Natural killer cell (primary cell): ENCODE results near the gene ZNF536. TPM values are rescaled to one million over a fixed set of nuclear protein-coding genes. Genes with fewer than 3 reads are reported as not detected.
"Not testable (repeated sequence)": the region's sequence is repeated elsewhere in the genome, so short reads cannot be mapped to it uniquely, and the experiment has no call there.

Experiments used
- ATAC-seq, 3 donors: fragments of 150-1000 bp in 2 of 3; fragments of 200-7000 bp in 1 of 3; cut with Tn5 transposase; 1 replicate in 1 of 3; 2 replicates in 2 of 3; pipeline ENCODE4 v1.10.0; 2021; ENCODE audit warnings: mild to moderate bottlenecking in 2 of 3, moderate library complexity in 2 of 3
- DNase-seq, 2 donors: peaks; one replicate each; pipeline versions ENCODE4 v3.0.0 to v3.0.0-alpha.2; 2013 to 2021; ENCODE audit warnings: mixed read lengths in 1 of 2
- H3K27ac ChIP-seq: one replicate; pipeline ENCODE4 v1.5.1; 2013; ENCODE audit warnings: mild to moderate bottlenecking, low read length
- H3K27me3 ChIP-seq: one replicate; pipeline ENCODE4 v1.6.1; 2013; ENCODE audit warnings: low read length; ENCODE audit not compliant: control insufficient read depth, insufficient read depth
- H3K36me3 ChIP-seq: one replicate; pipeline ENCODE4 v1.6.1; 2013; ENCODE audit warnings: low read length; ENCODE audit not compliant: control insufficient read depth, insufficient read depth
- H3K4me1 ChIP-seq: one replicate; pipeline ENCODE4 v1.6.1; 2013; ENCODE audit warnings: low read length; ENCODE audit not compliant: control insufficient read depth, insufficient read depth
- H3K4me3 ChIP-seq: one replicate; pipeline ENCODE4 v1.5.1; 2013; ENCODE audit warnings: low read length
- H3K9me3 ChIP-seq: one replicate; pipeline ENCODE4 v1.6.1; 2013; ENCODE audit warnings: low read length; ENCODE audit not compliant: control insufficient read depth, insufficient read depth
- H3K27ac Mint-ChIP-seq, 2 donors: one replicate each; pipeline ENCODE4 v1.8.0; 2022; ENCODE audit warnings: mild to moderate bottlenecking in 2 of 2, mixed read lengths in 2 of 2, moderate library complexity in 1 of 2
- H3K27me3 Mint-ChIP-seq, 2 donors: one replicate each; pipeline ENCODE4 v1.8.0; 2022; ENCODE audit warnings: low read depth in 2 of 2, mixed read lengths in 2 of 2
- H3K36me3 Mint-ChIP-seq: one replicate; pipeline ENCODE4 v1.8.0; 2022; ENCODE audit warnings: mixed read lengths
- H3K4me1 Mint-ChIP-seq, 2 donors: one replicate each; pipeline ENCODE4 v1.8.0; 2022; ENCODE audit warnings: mixed read lengths in 2 of 2
- H3K4me3 Mint-ChIP-seq: one replicate; pipeline ENCODE4 v1.8.0; 2022; ENCODE audit warnings: mild to moderate bottlenecking, moderate library complexity, mixed read lengths
- H3K9me3 Mint-ChIP-seq, 2 donors: one replicate each; pipeline ENCODE4 v1.8.0; 2022; ENCODE audit warnings: mixed read lengths in 2 of 2
- WGBS: methylation state at CpG from one replicate; pipeline ENCODE4 v1.1.7; 2013; ENCODE audit warnings: missing lambda C conversion rate; ENCODE audit not compliant: insufficient coverage; 5-methylcytosine and 5-hydroxymethylcytosine counted together
- intact Hi-C: fragments of 100-400 bp; cut with micrococcal nuclease; formaldehyde crosslinking; loops from one replicate; pipeline ENCODE4 v1.14.2; 2022
- total RNA-seq, 4 donors: library from RNA; stranded (reverse); fragments of 120-200 nt in 1 of 4; gene quantifications; one replicate each; pipeline versions ENCODE4 v1.2.3 to v1.2.4, GENCODE V29; 2013 to 2022
- TF ChIP-seq, protein P1 (sequence below): fragments of 200-600 bp; IDR thresholded peaks from one replicate; pipeline ENCODE4 v1.8.0; 2022; ENCODE audit warnings: antibody characterized with exemption

The ZNF536 gene
- total RNA-seq, 3 donors from 2014 or later (not counting 1 experiment from before 2014, with no cell fraction given), result not detected

- Histone ChIP-seq H3K27ac (no peak overlapping the region), H3K4me3 (no peak overlapping the region), H3K9me3 (no peaks in the 10 kb centered on the region), H3K4me1 (no peaks in the 10 kb centered on the region), H3K36me3 (no peaks in the 10 kb centered on the region), H3K27me3 (no peaks in the 10 kb centered on the region)
- DNase-seq, result no peak
- intact Hi-C loops, result no loop called here
- no peaks in the 10 kb centered on the region for H3K4me1 Mint-ChIP-seq
- no peaks in the 10 kb centered on the region for H3K27me3 Mint-ChIP-seq
- no peaks in the 10 kb centered on the region for H3K9me3 Mint-ChIP-seq
- no peak for ATAC-seq
- TF ChIP-seq, protein P1, sequence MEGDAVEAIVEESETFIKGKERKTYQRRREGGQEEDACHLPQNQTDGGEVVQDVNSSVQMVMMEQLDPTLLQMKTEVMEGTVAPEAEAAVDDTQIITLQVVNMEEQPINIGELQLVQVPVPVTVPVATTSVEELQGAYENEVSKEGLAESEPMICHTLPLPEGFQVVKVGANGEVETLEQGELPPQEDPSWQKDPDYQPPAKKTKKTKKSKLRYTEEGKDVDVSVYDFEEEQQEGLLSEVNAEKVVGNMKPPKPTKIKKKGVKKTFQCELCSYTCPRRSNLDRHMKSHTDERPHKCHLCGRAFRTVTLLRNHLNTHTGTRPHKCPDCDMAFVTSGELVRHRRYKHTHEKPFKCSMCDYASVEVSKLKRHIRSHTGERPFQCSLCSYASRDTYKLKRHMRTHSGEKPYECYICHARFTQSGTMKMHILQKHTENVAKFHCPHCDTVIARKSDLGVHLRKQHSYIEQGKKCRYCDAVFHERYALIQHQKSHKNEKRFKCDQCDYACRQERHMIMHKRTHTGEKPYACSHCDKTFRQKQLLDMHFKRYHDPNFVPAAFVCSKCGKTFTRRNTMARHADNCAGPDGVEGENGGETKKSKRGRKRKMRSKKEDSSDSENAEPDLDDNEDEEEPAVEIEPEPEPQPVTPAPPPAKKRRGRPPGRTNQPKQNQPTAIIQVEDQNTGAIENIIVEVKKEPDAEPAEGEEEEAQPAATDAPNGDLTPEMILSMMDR, result no peak
- H3K27ac Mint-ChIP-seq, result no peak overlapping the region
- WGBS, result 100% methylated on average over 1 of the region's 1 CpG
- no peaks in the 10 kb centered on the region for H3K36me3 Mint-ChIP-seq
- H3K4me3 Mint-ChIP-seq, result no peak overlapping the region
These were observed 83.7 kb downstream of the ZNF536 start for GRCh38 chr19:30455881-30456280.

- Histone ChIP-seq H3K4me1 (no peaks in the 10 kb centered on the region), H3K27me3 (no peaks in the 10 kb centered on the region), H3K27ac (no peak overlapping the region), H3K36me3 (no peaks in the 10 kb centered on the region), H3K4me3 (no peak overlapping the region), H3K9me3 (no peaks in the 10 kb centered on the region)
- intact Hi-C loops, result no loop called here
- no peak overlapping the region for H3K4me3 Mint-ChIP-seq
- no peaks in the 10 kb centered on the region for H3K9me3 Mint-ChIP-seq
- 85% methylated on average over 4 of the region's 4 CpGs for WGBS
- DNase-seq (no peak), ATAC-seq (peak in 1 of 3 donors; percentile 18)
- H3K27me3 Mint-ChIP-seq, result no peaks in the 10 kb centered on the region
- no peaks in the 10 kb centered on the region for H3K36me3 Mint-ChIP-seq
- no peak overlapping the region for H3K27ac Mint-ChIP-seq
- H3K4me1 Mint-ChIP-seq, result no peaks in the 10 kb centered on the region
- TF ChIP-seq, protein P1, result no peak
These were observed 85.3 kb downstream of the ZNF536 start for GRCh38 chr19:30457484-30457883.

DNA sequence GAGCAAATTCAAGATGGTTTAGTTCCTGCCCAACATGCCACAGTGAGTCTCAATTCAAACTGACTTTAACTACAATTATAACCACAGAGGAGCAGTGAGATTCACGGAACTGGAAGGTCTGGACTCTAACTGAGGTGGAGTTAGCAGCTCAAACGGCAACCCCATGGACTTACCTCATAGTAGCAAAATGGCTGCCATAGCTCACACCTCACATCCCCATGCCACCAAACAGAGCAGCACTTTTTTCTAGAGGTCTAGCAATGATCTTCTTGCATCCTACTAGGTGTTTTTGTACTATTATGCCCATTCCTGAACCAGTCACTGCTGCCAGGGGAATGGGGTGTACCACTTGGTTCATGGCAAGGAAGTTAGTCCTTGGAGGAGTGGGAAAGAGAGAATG, 87.7 kb downstream of the ZNF536 start:
- no peak for DNase-seq
- Mint-ChIP-seq H3K27ac (no peak overlapping the region), H3K4me3 (no peak overlapping the region), H3K4me1 (no peaks in the 10 kb centered on the region), H3K27me3 (no peaks in the 10 kb centered on the region), H3K36me3 (no peaks in the 10 kb centered on the region), H3K9me3 (no peaks in the 10 kb centered on the region)
- H3K27me3 ChIP-seq, result no peaks in the 10 kb centered on the region
- no peak for ATAC-seq
- 75% methylated on average over 2 of the region's 2 CpGs for WGBS
- no peaks in the 10 kb centered on the region for H3K36me3 ChIP-seq
- no peaks in the 10 kb centered on the region for H3K9me3 ChIP-seq
- intact Hi-C loops, result no loop called here
- no peak overlapping the region for H3K4me3 ChIP-seq
- TF ChIP-seq, protein P1, result no peak
- H3K27ac ChIP-seq, result no peak overlapping the region
- no peaks in the 10 kb centered on the region for H3K4me1 ChIP-seq

DNA sequence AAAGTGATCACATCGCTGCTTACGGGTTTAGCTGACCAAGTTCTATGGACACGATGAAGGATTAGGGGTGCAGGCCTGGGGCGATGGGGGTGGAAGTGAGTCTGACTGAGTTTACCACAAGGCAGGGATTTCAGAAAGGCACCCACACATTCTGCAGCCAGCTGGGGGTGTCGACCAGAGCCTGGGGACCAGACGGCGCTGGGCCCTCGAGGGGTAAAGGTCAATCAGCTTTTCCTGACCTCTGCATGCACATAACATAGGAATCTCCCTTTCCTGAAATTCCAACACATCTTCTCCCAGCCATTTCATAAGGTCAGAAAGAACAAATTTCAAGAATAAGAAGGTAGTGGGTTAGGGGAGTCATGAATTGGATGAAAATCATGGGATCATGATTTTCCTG, 92.0 kb downstream of the ZNF536 start:
- TF ChIP-seq, protein P1, result no peak
- Histone ChIP-seq H3K27me3 (no peaks in the 10 kb centered on the region), H3K36me3 (no peaks in the 10 kb centered on the region), H3K4me1 (no peaks in the 10 kb centered on the region), H3K27ac (no peak overlapping the region), H3K4me3 (no peak overlapping the region), H3K9me3 (no peaks in the 10 kb centered on the region)
- Mint-ChIP-seq H3K27ac (no peak overlapping the region), H3K4me1 (no peaks in the 10 kb centered on the region), H3K4me3 (no peak overlapping the region), H3K9me3 (no peaks in the 10 kb centered on the region), H3K27me3 (no peaks in the 10 kb centered on the region), H3K36me3 (no peaks in the 10 kb centered on the region)
- ATAC-seq (no peak), DNase-seq (no peak)
- 93% methylated on average over 8 of the region's 8 CpGs for WGBS
- intact Hi-C loops, result no loop called here

GRCh38 chr19:30466598-30466997, 94.4 kb downstream of the ZNF536 start:
- H3K9me3 Mint-ChIP-seq, H3K27ac ChIP-seq, H3K4me3 Mint-ChIP-seq, H3K27me3 ChIP-seq, H3K4me3 ChIP-seq, H3K9me3 ChIP-seq, H3K36me3 ChIP-seq, H3K36me3 Mint-ChIP-seq, H3K27me3 Mint-ChIP-seq, H3K4me1 ChIP-seq, ATAC-seq, intact Hi-C loops, H3K27ac Mint-ChIP-seq, H3K4me1 Mint-ChIP-seq, DNase-seq: not testable (repeated sequence)
- 93% methylated on average over 4 of the region's 4 CpGs for WGBS
